Upper lobe of left lung (tissue), 6 donors: ENCODE results near the gene HCAR1. TPM values are rescaled to one million over a fixed set of nuclear protein-coding genes. Genes with fewer than 3 reads are reported as not detected.

Experiments
- small RNA-seq, 4 donors: library from RNA; depleted of rRNA; stranded (forward); fragments of <200 nt; gene quantifications; one replicate each; pipeline ENCODE3, GENCODE V24; 2016
- total RNA-seq, 6 donors: library from RNA; depleted of rRNA in 4 of 6; stranded (reverse); fragments of >200 nt in 4 of 6; gene quantifications; one replicate each; pipeline versions ENCODE4 v1.1.0 to v1.2.1, GENCODE V29; 2016 to 2021
- donor health status: DM: no; HTN: no; CAD: no; lungs with moderate emphysema.
- donor health status: DM: no; HTN: yes; CAD: no; lungs with severe emphysema.

HCAR1 gene
- total RNA-seq, 6 donors from 2014 or later: 0.33 to 6.3 (median 0.71) TPM

Small RNAs within 50 kb of the gene (small RNA-seq; reads per million reads assigned to genes)
- 0 reads per million in 4 donors for gene AC026333.2
- gene RF00019: 0 reads per million in 4 donors

Other genes starting within 250 kb of the HCAR1 start
- 10 to 100 TPM; 16.6 to 58.7 (median 20.0) TPM for gene ZCCHC8, start 229.9 kb downstream of the HCAR1 start, total RNA-seq
- gene RSRC2, start 203.9 kb downstream of the HCAR1 start, total RNA-seq: 100 to 1,000 TPM in 3 of 6 donors, 10 to 100 TPM in 3; 52.8 to 241 (median 88.3) TPM
- 10 to 100 TPM in 4 of 6 donors, 1 to 10 TPM in 2; 6.7 to 34.6 (median 17.6) TPM for gene KNTC1, start 203.6 kb downstream of the HCAR1 start, total RNA-seq
- gene HCAR2, start 27.5 kb downstream of the HCAR1 start, total RNA-seq: 10 to 100 TPM in 3 of 6 donors, 1 to 10 TPM in 3; 3.3 to 26.5 (median 7.5) TPM
- 1 to 10 TPM; 1.0 to 8.0 (median 3.0) TPM for gene HCAR3, start 14.0 kb downstream of the HCAR1 start, total RNA-seq
- gene DENR, start 22.0 kb upstream of the HCAR1 start, total RNA-seq: 10 to 100 TPM in 5 of 6 donors, 1 to 10 TPM in 1; 8.8 to 30.3 (median 23.6) TPM
- 1 to 10 TPM in 1 of 6 donors, under 1 TPM in 3, not detected in 2; 0.30 to 1.0 (median 0.64) TPM for gene CCDC62, start 43.7 kb upstream of the HCAR1 start, total RNA-seq
- 100 to 1,000 TPM in 1 of 6 donors, 10 to 100 TPM in 5; 34.2 to 137 (median 46.9) TPM for gene HIP1R, start 104.6 kb upstream of the HCAR1 start, total RNA-seq
- 10 to 100 TPM; 41.2 to 93.2 (median 64.0) TPM for gene VPS37B, start 165.3 kb upstream of the HCAR1 start, total RNA-seq
- gene ABCB9, start 235.6 kb upstream of the HCAR1 start, total RNA-seq: 1 to 10 TPM; 2.1 to 9.9 (median 4.3) TPM
- 10 to 100 TPM in 5 of 6 donors, 1 to 10 TPM in 1; 8.1 to 44.0 (median 17.6) TPM for gene OGFOD2, start 244.4 kb upstream of the HCAR1 start, total RNA-seq
- gene ARL6IP4, start 249.8 kb upstream of the HCAR1 start, total RNA-seq: 100 to 1,000 TPM; 163 to 248 (median 187) TPM